Measurements from ENCODE around the gene SPACA5.

The SPACA5 gene

DNA sequence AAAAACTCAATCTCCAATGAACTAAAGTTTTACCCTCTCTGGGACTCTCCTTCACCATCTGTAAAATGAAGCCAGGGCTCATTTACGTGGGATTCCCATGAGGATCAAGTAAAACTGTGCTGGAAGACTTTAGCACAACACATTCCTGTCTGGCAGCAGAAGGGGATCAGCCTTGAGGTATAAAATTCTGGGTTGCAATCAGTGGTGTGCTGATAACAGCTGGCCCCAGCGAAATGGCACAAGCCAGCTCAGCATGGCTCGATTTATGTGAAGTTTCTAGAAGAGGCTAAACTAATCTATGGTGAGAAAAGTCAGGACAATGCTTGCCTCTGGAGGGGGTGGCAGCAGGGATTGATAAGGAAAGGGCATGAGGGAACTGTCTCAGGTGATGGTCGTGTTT, 36.3 kb downstream of the SPACA5 start:
- FAIRE-seq (no peak), DNase-seq (ENCODE audit: insufficient read length, low spot score) (no peak)
- TF ChIP-seq POLR2A (IDR thresholded peaks at IDR 0.05; ENCODE audit: low read depth, low read length) = no peak

DNA sequence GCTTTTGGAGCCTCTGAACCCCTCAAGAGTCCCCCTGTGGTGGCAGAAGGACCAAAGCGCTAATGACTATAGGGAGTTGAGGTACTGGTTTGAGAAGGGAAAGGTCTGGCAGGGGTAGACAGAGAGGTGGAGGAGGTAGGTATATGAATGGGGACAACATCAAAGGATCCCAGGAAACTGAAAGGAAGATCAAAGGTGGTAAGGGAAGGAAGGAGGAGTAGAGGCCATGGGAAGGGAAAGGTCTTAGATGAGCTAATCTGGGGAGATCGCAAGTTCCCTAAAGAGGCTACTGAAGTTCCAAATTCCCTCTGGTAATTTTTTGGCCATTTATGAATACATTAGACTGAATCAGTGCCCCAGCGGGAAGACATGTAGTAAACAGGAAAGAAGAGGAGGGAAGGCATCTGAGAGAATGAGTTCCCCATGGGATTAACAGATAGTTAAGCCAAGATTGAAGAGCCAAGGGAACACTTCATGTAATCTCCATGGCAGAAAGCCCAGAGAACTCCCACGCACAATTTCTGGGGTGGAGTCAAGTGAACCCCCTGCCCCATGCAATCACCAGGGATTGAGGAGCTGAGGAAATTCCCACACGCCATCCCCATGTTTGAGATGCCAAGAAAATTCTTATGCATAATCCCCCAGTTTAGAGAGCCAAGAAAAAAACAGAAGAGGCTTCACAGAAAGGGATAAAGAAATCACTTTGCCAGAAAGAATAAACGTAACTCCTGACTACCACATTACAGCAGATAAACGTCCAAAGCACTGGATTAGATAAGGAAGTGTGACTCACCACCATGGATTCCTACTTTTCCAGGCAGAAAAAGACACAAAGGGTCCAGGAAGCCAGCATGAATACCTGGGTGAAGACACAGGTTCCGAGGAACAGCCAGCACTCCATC, 38.9 kb downstream of the SPACA5 start:
- DNase-seq (ENCODE audit: insufficient read length, low spot score) = no peak

DNA sequence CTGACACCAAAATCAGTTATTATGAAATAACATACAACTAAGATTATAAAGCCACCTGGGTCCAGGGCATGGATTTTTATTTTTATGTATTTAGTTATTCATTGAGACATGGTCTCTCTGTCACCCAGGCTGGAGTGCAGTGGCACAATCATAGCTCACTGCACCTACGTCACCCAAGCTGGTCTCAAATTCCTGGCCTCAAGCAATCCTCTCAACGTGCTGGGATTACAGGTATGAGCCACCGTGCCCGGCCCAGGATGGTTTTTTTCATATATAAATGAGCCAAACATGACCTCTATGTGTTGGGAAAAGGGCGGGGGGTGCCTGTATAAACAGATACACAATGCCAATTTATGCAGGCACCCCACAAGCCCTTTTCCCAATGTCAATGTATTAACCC, 40.1 kb downstream of the SPACA5 start:
- no peak for FAIRE-seq
- no peak for TF ChIP-seq POLR2A (IDR thresholded peaks at IDR 0.05; ENCODE audit: low read depth, low read length)
- no peak for DNase-seq (ENCODE audit: insufficient read length, low spot score)

More for the DNA sequence above, 38.9 kb downstream of the SPACA5 start:
- no peak for FAIRE-seq
- no peak for TF ChIP-seq POLR2A (IDR thresholded peaks at IDR 0.05; ENCODE audit: low read depth, low read length)

DNA sequence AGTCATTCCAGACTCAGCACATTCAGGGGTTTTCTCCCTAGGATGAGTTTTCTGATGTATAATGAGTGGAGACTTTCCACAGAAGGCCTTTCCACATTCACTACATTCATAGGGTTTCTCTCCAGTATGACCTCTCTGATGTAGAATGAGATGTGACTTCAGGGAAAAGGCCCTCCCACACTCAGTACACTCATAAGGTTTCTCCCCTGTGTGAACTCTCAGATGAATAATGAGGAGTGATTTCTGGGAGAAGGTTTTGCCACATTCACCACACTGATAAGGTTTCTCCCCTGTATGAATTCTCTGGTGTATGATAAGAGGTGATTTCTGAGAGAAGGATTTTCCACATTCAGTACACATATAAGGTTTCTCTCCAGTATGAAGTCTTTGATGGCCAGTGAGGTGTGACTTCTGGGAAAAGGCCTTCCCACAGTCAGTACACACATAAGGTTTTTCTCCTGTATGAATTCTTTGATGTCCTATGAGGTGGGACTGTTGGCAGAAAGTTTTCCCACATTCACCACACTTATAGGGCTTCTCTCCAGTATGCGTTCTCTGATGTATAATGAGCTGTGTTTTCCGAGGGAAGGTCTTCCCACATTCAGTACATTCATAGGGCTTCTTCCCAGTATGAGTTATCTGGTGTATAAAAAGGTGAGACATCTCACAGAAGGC, 52.0 kb downstream of the SPACA5 start:
- TF ChIP-seq POLR2A (IDR thresholded peaks at IDR 0.05; ENCODE audit: low read depth, low read length) = no peak
- DNase-seq (ENCODE audit: insufficient read length, low spot score) (no peak), FAIRE-seq (no peak)

DNA sequence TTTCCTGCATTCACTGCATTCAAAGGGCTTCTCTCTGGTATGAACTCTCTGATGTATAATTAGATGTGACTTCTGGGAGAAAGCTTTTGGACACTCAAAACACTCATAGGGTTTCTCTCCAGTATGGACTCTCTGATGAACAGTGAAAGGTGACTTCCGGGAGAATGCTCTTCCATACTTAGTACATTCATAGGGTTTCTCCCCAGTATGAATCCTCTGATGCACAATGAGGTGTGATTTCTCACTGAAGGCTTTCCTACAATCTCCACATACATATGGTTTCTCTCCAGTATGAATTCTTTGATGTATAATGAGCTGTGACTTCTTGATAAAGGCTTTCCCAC, 52.5 kb downstream of the SPACA5 start:
- TF ChIP-seq POLR2A (IDR thresholded peaks at IDR 0.05; ENCODE audit: low read depth, low read length) = no peak
- FAIRE-seq = no peak
- no peak for DNase-seq (ENCODE audit: insufficient read length, low spot score)
